ENCODE results near the gene RASGRP4. TPM values are rescaled to one million over a fixed set of nuclear protein-coding genes. Genes with fewer than 3 reads are reported as not detected.

Gene RASGRP4
- total and polyA plus RNA-seq, 10 of the 15 experiments (the other 5 are each of a cell fraction or from before 2014, with no cell fraction given): 0.24 to 7.4 (median 3.3) TPM

- TF ChIP-seq E2F8 (IDR thresholded peaks at IDR 0.05; ENCODE audit: low read depth, partially characterized antibody) (no peak), TCF3 (IDR thresholded peaks at IDR 0.05; ENCODE audit: borderline replicate concordance, insufficient read depth, low read depth, low read length) (0 out of 2 replicates have a peak, but pooled peaks have one; percentile 37), MTA2 (IDR thresholded peaks at IDR 0.05; ENCODE audit: low read depth) (no peak), RELA (IDR thresholded peaks at IDR 0.05; ENCODE audit: borderline replicate concordance, partially characterized antibody) (no peak), ZBED1 (IDR thresholded peaks at IDR 0.05; ENCODE audit: borderline replicate concordance) (no peak), PAX5 (IDR thresholded peaks at IDR 0.05; ENCODE audit: borderline replicate concordance, low read depth, low read length) (0 out of 2 replicates have a peak, but pooled peaks have one; percentile 21), E2F4 (IDR thresholded peaks at IDR 0.05; ENCODE audit: low read depth, low read length) (0 out of 2 replicates have a peak, but pooled peaks have one; percentile 45), SUPT20H (IDR thresholded peaks at IDR 0.05; ENCODE audit: borderline replicate concordance, control insufficient read depth, low read depth, low read length) (no peak), NR2C2 (IDR thresholded peaks at IDR 0.05; ENCODE audit: borderline replicate concordance, control insufficient read depth, insufficient read length, low read depth) (no peak), GATAD2B (conservative IDR thresholded peaks at IDR 0.05; ENCODE audit: low read depth) (peak; percentile 98), REST (IDR thresholded peaks at IDR 0.05; ENCODE audit: low read depth, low read length) (no peak), CHD2 (IDR thresholded peaks at IDR 0.05; ENCODE audit: borderline replicate concordance, low read depth, low read length) (peak; percentile 84), ZNF622 (IDR thresholded peaks at IDR 0.05) (no peak), CTCF (IDR thresholded peaks at IDR 0.05 in 2 of 3, conservative IDR thresholded peaks at IDR 0.05 in 1 of 3; ENCODE audit: control insufficient read depth in 2 of 3, extremely low read depth in 1 of 3, insufficient read depth in 1 of 3, low read depth in 3 of 3, low read length in 3 of 3) (peak; percentile 88 to 94 (median 90)), SMAD1 (IDR thresholded peaks at IDR 0.05; ENCODE audit: low read depth, partially characterized antibody) (no peak), BMI1 (IDR thresholded peaks at IDR 0.05; ENCODE audit: borderline replicate concordance) (no peak)
Observed at GRCh38 chr19:38402967-38403674, 22.9 kb downstream of the RASGRP4 start, which contains the start of gene FAM98C (continued).

All from GM12878 (cell line).